Measurements from ENCODE around the gene GID4.
"Not testable (repeated sequence)": the region's sequence is repeated elsewhere in the genome, so short reads cannot be mapped to it uniquely, and the experiment has no call there.

GID4 gene

DNA sequence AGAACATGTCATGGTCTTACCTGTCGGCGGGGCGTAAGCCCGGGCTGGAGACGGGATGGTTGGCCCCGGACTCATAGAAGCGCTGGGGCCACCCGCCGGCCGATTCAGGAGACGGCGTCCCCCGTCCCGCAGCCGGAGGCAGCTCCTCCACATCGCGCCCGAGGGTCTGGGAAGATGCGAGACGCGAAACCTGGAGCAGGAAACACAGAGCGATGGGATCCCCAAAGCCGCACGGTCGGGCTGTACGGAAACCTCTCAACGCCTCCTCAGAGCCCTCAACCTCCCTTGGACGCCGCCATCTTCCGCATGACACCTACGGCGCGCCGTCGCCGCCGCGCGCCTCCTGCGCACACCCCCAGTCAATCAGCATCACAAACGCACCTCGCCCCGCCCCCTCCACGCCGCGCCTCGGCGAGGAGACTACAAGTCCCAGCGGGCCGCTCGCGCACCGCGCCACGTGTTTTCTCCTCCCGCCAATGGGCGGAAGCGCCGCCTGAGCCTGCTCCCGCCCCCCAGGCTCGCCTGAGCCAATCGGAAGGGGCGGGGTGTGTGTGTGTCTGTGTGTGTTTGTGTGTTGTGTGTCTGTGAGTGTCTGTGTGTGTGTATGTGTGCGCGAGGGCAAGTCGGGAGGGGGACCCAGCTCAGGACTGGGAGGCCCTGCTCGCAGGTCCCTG lies at the start of gene GID4, which contains the start of gene ATPAF2:
Gene GID4, plus strand, starts transcription at position 548 of the 674 bp plus-strand sequence. Its CDS starts 57 bp downstream, at position 605.
Gene ATPAF2, minus strand, starts transcription at position 308 of the 674 bp plus-strand sequence. Its CDS starts 155 bp downstream, at position 153.
- DNase-seq, result peak; percentile 100

DNA sequence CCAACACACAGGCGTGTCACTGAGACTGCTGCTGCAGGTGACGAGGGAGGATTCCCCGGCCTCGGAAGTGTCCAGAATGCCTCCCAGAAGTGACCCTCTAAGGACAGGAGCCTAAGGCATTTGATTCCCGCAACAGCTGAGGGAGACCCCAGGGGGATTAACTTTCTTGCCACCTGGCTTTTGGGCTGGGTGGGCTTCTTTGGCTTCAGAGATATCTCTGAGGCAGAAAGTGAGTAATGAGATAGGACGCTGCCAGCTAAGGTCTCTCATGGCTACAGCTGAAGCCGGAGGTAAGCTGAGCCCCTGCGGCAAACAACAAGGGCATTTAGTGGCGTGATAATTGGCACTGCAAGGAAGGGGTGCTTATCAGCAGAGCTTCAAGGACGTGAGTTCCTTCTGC lies 49.6 kb upstream of the GID4 start:
- DNase-seq, result no peak

DNA sequence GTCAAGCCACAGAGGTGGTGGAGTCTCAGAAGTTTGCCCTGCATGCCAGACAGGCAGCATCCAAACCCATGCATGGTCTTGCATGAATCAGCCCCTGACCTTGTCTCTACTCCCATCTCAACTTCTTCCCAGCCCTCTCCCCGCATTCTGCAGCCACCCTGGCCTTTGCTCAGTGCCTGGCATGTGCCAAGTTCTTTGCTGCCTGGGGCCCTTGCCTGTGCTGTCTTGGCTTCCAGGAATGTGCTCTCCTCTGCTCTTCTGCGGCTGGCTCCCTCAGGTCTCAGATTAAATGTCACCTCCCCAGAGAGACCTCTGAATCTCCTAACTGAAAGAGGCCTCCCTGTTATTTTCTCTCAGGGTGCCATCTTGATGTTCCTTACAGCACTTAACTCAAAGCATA lies 48.9 kb upstream of the GID4 start:
- DNase-seq, result no peak

DNA sequence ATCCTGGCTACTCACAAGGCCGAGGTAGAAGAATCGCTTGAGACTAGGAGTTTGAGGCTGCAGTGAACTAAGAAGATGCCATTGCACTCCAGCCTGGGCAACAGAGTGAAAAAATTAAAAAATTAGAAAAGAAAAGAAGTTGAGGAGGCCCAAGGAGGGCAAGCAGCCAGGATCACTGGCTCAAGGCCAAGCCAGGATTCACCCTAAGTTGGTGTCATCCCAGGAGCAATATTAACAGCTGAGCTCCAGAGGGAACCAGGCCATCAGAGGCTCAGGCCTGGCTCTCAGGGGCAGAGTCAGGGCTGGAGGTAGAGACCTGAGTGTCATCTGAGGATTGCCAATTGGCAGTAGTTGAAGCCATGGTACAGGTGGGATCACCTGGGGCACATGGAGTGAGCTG lies 45.8 kb upstream of the GID4 start:
- DNase-seq, result no peak

DNA sequence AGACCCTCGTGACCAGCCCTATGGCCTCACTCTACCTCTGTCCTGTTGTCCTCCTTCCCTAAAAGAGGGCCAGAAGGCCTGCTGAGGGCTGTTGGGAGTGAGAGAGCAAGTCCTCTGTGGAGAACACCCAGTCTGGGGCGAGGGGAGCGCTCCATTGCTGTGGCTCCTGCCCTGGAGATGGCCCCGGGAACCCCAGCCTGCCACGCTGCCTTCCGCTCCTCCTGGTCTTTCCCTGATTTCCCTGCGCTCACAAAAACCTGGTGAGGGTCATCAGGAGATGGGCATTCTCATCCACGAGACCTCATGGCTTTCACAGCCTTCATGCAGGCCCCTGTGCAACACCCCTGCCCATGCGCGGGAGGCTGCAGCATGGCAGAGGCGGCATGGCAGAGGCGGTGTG lies 45.4 kb upstream of the GID4 start:
- no peak for DNase-seq

DNA sequence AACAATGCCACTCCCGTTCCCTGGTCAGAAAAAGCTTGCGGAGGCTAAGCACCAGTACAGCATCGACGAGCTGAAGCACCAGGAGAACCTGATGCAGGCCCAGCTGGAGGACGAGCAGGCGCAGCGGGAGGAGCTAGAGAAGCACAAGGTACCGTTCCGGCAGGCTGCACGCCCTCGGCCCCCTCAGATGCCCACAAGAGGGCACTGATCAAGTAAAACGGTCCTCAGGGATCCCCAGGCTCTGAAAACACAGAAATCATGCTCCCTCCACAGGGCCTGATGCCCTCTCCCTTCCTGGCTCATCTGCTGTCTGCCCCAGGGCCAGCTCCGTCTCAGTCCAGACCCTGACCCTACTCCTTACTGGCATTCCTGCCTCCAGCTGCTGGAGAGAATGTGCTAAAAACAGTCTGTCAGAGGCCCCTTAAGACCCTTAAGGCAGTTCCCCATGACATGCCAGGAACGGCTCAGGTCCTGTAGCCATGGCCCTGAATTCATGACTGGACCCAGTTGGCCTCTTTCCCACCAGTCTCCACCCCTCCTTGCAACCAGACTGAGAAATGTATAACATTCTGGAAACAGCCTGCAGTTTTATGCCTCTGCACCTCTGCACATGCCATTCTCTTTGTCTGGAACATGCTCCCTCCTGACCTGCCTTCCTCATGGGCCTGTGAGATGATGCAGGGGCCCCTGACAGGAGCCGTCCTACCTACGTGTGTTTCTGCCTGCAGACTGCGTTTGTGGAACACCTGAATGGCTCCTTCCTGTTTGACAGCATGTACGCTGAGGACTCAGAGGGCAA lies 44.7 kb upstream of the GID4 start:
- DNase-seq, result peak; percentile 12

DNA sequence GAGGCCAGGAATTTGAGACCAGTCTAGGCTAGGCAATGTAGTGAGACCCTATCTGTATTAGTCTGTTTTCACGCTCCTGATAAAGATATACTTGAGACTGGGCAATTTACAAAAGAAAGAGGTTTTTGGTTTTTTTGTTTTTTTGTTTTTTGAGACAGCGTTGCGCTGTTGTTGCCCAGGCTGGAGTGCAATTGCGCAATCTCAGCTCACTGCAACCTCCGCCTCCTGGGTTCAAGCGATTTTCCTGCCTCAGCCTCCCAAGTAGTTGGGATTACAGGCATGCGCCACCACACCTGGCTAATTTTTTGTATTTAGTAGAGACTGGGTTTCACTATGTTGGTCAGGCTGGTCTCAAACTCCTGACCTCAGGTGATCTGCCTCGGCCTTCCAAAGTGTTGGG lies 43.3 kb upstream of the GID4 start:
- not testable (repeated sequence) for DNase-seq

DNA sequence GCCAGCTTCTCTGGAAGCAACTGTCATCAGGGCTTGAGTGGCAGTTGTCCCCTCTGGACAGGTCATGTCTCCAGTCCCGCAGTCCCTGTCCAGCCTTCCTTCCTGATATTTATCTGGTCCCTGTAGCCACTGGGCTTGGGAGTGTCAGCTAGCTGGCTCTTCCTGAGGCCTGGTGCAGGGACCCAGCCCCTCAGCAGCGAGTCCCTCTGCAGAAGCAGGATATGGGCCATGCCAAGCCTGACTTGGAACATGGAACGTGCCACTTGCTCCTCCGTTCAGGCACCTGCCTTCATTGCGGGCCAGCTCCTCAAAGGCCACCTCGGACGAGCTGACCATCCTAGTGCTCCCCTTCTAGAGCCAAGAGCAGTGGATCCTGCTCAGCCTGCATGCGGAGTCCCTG lies 40.3 kb upstream of the GID4 start:
- no peak for DNase-seq

DNA sequence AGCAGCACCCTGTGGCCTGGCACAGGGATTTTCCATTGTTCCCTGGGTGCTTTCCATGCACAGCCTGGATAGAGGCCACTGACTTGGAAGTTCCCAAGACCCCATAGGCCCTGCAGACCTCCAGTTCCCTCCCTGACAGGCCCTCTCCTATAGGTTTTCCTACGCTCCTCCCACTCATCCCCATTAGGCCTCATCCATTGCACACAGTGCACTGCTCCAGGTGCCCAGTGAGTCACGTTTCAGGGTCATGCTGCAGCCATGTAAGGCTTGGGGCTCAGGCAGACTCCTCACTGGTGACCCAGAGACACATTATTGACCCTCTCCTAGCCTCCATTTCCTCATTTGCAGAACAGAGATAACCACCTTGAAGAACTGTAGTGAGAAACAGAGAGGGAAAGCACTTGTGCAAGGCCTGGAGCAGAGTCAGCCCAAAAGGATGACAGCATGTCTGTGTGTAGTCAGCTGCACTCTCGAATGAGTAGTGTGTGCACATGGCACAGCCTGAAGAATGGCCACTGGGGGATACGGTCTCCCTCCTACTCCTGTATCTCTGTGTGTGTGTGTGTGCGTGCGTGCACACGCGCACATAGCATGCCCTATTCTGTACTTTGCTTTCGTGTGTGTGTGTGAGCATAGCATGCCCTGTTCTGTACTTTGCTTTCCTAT lies 39.7 kb upstream of the GID4 start:
- DNase-seq, result no peak

DNA sequence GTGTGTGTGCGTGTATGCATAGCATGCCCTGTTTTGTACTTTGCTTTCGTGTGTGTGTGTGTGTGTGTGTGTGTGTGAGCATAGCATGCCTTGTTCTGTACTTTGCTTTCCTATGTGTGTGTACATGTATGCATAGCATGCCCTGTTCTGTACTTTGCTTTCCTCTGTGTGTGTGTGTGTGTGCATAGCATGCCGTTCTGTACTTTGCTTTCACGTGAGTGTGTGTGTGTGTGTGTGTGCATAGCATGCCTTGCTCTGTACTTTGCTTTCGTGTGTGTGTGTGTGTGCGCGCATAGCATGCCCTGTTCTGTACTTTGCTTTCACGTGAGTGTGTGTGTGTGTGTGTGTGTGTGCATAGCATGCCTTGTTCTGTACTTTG lies 39.2 kb upstream of the GID4 start:
- no peak for DNase-seq

DNA sequence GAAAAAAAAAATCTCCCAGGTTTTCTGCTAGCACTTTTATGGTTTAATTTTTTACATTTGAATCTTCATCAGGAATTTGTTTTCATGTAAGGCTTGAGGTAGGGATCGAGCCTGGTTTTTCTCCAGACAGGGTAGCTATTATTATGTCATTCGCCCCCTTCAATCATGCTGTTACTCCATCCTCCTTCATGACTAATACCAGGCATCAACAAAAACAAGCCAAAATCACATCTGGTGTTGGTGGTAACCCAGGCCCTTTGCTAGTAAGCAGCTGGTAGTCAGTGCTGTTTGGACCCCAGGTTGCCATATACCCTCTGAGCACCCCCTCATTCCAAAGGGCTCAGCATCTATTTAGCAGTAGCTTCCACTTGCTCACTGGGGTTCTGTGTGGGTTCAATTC lies 37.0 kb upstream of the GID4 start:
- no peak for DNase-seq

DNA sequence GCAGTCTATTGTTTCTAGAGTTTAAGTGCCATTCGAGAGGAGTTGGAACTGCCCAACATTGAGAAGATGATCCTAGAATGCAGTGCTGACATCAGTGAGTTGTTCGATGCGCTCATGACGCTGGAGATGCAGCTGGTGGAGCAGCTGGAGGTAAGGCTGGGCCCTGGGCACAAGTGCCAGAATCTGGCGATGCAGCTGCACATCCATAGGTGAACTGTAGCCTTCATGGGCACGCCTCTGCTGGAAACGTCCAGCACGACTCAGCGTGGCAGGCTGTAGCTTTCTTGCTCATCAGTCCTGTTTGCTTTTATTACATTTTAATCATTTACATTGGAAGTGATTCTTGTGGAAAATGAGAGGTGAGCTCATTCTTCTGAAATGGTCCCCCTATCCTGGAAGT lies 34.9 kb upstream of the GID4 start:
- no peak for DNase-seq

DNA sequence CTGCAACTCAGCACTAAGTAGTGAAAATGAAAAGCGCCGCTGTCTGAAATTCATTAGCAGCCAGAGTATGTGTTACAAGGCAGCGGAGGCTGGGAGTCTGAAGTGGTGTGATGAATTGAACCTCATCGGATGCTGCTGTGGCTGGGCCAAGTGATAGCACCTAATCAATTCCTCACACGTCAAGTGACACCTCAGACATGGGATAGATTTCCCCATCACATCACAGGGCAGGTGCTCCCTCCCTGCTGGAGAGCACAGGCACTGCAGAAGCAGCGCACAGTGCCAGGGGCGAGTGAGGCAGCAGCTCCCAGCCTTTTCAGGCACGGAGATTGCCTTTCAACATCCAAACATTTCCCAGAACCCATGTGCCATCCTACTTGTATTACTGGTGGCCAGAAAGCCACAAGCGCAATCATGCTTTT lies 34.3 kb upstream of the GID4 start:
- DNase-seq, result no peak

DNA sequence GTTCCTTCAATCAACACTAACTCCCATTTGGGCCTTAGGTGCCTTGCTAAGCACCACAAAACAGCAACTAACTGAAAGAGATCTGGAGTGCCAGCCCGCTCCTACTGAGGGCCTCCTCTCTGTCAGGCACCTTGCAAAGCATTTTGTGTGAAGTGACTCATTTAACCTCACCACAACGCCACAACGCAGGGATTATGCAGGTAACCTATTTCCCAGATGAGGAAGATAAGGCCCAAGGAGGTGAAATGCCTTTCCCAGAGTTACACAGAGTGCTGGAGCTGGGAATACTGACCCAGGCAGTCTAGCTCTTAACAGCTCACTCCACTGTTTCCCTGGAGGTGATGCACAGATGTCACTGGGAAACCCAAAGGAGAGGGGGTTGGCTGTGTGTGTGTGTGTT lies 33.7 kb upstream of the GID4 start:
- no peak for DNase-seq

DNA sequence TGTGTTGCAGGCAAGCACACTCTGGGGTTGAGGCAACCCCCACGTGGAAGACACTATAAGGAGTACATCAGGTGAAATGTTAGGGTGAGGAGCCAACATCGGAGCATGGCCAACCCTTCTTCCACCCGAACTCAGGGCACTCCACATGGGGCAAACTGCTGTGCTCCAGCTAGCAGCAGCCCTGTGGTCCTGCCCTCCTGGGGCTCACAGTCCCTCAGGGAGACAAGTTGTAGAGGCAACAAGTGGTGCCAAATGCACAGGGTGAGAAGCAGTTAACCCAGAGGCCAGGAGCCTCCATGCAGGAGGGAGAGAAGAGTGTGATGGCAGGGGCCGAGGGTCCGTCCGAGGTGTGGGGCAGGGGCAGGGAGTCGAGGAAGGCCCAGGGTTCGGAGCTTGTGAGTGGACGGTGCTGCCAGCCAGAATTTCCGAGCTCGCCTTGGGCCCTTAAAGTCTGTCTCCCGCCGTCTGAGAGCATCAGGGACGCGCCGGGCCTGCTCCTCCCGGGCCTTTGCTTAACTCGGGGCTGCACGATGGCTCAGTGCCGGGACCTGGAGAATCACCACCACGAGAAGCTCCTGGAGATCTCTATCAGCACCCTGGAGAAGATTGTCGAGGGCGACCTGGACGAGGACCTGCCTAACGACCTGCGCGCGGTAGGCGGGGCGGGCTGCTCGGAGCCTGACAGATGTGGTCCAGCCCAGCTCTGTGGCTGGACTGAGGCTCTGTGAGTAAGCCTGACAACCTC lies 32.5 kb upstream of the GID4 start:
- DNase-seq, result no peak

DNA sequence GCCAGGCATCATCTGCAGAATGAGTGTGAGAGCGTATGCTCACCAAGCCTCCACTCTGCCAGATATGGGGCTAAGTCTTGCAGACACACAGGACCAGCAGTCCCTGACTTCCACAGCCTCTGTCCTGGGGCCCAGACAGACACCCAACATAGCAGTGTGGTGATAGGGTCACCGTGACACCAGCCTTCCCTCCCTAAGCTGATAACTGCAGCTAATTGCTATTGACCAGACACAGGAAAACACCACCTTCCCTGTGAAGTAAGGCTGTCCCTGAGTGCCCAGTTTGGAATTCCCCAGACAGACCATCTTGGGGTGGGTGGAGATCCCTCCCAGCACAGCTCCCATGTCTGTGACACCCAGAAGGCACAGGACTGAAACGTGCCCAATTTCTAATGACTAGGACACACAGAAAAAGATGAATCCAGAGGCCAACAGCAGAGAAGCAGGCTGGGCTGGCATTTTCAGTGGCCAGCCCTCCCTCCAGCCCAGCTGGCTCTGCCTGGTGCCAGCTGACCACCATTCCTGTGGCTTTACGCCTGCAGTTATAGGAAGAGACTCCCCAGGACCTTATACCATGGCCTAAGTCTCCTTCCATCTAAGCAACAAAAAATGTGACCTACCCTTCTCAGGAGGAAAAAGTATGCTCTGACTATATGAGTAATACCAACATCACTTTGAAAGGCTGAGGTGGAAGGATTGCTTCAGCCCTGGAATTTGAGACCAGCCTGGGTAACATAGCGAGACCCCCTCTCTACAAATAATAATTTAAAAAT lies 30.5 kb upstream of the GID4 start:
- no peak for DNase-seq

DNA sequence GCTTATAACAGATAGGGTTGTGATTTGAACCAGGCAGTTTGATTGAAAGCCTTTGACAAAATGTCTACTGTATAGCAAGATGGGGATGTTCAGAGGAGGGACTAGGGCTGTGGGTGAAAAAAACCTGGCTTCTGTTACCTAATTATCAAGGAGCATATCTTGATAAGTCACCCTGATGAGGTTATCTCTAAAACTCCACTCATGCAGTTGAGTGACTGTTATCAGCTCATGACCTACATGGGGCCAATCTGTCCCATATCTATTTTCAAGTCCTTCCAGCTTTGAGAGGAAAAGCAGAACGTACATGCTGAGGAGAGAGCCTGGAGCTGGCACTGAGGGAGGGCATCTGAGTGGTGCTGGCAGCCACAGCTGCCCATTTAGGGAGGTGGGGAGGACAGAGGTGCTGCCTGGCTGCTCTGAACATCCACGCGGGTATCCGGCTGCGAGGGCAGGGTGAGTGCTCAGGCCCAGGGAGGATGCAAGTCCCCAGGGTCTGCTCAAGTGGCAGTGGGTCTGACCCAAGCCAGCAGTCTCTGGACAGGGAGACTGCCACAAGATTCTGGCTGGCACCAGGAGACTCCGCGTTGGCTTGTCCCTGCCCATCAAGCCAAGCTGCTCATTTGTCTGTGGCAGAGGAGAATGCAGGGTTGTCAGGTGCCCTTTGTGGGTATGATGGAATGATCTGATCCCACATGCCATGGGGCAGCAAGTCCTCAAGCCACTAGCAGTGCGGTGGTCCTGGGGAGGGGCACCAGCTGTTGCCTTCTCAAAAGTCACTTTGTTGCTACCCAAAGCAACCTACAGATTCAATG lies 29.4 kb upstream of the GID4 start:
- no peak for DNase-seq

DNA sequence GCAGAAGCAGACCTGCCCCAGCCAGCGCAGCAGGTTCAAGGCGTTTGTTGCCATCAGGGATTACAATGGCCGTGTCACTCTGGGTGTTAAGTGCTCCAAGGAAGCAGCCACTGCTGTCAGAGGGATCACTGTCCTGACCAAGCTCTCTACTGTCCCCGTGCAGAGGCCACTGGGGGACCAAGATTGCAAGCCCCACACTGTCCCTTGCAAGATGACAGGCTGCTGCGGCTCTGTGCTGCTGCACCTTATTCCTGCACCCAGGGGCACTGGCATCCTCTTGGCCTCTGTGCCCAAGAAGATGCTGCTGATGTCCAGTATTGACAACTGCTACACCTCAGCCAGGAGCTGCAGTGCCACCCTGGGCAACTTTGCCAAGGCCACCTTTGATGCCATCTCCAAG lies 27.9 kb upstream of the GID4 start:
- DNase-seq, result no peak

DNA sequence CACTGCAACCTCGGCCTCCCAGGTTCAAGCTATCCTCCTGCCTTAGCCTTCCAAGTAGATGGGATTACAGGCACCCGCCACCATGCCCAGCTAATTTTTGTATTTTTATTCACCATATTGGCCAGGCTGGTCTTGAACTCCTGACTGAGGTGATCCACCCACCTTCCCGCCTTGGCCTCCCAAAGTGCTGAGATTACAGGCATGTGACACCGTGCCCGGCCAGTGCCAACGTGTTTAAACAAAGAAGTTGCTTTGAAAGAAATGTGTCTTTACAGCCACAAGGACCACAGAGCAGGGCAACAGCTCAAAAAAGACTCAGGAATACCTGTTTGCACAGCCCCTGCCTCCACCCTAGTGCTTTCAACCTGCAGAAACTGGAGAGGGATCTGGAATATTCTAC lies 25.2 kb upstream of the GID4 start:
- DNase-seq, result no peak

DNA sequence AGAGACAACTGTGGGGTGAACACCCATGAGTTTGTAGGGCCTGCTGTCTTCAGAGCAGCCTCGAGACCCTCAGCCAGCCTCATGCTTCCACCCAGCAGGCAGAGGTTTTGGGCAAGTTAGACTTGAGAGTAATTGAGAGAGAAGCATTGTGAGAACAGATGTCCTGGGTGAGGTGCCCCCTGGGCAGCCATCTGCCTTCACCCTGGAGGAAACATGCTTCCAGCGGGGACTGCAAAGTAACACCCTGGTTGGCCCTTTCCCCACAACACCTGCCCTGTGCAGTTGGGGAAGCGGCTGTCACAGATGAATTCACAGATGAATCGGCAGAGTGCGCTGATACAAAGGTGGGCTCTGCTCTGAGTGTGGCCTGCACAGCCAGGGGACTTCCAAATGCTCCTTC lies 23.6 kb upstream of the GID4 start:
- no peak for DNase-seq

DNA sequence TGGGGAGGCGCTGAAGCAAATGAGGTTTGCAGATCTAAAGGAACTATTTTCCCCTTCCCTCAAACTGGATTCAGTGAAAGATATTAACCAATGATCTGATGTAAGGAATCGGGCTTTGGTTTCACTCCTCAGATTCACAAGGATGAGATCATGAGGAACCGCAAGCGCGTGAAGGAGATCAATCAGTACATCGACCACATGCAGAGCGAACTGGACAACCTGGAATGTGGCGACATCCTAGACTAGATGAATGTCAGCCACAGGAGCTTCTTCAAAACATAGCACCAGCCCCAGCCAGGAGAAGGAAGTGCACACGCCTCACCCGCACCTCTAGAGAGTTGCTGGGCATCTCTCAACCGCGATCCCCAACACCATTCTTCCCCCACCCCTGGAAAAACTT lies 22.8 kb upstream of the GID4 start:
- no peak for DNase-seq

DNA sequence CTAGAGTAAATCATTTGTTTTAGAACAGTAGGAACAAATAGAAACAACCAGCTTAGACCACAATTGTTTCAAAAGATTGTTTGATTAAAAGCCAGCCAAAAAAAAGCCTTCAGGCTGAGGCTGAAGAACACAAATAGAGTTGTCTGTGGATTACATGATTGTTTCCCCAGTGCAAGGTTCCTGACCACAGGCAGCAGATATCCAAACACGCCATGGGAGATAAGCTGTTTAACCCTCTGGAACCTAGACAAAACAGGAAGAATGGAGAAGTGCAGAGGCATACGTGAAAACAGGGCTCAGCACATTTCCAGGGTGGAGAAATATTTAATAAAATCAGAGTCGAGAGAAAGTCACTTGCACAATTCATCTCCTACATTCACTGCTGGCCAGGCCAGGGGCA lies 21.2 kb upstream of the GID4 start:
- no peak for DNase-seq

Measured in stimulated activated CD4-positive, alpha-beta T cell treated with anti-CD3 and anti-CD28 coated beads, Interleukin-4, amount 100 ng/mL, for 1 hour (primary cell).